ENCODE measurements around the gene CCDC24.

CCDC24 gene

DNA sequence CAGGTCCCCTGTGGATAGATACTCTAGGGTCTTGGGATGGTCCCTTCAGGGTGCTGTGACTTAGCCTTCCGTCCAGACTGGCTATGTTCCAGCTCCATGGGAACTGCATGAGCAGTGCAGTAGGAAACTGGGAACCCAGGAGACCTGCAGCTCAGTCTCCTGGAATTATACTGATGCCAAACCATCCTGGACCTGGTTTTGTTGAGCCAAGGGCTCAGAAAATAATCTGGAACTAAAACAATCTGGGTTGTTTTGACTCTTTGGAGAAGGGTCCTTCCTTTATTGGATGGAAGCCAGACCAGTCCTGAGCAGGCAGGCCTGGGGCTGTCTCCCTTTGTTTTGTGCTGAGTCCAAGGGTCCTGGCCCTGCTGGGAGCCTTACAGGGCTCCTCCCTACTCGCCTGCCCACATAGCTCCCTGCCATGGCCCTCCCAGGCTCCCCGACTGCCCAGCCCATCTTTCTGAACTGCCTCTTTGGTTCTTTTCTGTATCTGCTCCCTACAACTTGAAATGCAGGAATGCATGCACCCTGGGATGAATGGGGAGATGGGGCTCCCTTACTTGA lies 43.4 kb upstream of the CCDC24 start:
- in situ Hi-C loops (cut with HindIII; ENCODE audit: low sequenced_read_pairs), result no loop called here
- TF ChIP-seq, protein P1, sequence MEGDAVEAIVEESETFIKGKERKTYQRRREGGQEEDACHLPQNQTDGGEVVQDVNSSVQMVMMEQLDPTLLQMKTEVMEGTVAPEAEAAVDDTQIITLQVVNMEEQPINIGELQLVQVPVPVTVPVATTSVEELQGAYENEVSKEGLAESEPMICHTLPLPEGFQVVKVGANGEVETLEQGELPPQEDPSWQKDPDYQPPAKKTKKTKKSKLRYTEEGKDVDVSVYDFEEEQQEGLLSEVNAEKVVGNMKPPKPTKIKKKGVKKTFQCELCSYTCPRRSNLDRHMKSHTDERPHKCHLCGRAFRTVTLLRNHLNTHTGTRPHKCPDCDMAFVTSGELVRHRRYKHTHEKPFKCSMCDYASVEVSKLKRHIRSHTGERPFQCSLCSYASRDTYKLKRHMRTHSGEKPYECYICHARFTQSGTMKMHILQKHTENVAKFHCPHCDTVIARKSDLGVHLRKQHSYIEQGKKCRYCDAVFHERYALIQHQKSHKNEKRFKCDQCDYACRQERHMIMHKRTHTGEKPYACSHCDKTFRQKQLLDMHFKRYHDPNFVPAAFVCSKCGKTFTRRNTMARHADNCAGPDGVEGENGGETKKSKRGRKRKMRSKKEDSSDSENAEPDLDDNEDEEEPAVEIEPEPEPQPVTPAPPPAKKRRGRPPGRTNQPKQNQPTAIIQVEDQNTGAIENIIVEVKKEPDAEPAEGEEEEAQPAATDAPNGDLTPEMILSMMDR (IDR thresholded peaks at IDR 0.05; ENCODE audit: low read depth, low read length), result no peak
- DNase-seq (ENCODE audit: low read depth, low spot score), result no peak
- H3K4me3 ChIP-seq (ENCODE audit: low read depth, low read length), result peak overlapping the region; percentile 71

DNA sequence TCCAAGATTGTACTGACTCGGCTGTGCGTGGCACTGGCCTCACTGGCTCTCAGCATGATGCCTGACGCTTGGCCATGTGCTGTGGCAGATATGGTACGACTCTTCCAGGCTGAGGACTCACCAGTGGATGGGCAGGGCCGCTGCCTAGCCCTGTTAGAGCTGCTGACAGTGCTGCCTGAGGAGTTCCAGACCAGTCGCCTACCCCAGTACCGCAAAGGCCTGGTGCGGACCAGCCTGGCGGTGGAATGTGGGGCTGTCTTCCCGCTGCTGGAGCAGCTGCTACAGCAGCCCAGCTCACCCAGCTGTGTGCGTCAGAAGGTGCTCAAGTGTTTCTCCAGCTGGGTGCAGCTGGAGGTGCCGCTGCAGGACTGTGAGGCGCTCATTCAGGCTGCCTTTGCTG lies 41.7 kb upstream of the CCDC24 start:
- no peak for DNase-seq (ENCODE audit: low read depth, low spot score)
- H3K4me3 ChIP-seq (ENCODE audit: low read depth, low read length), result no peak overlapping the region
- TF ChIP-seq, protein P1 (IDR thresholded peaks at IDR 0.05; ENCODE audit: low read depth, low read length), result no peak
- in situ Hi-C loops (cut with HindIII; ENCODE audit: low sequenced_read_pairs), result loop anchor here (10.0 kb wide), 1 partner anchor 185 kb away; no protein-coding TSS in a partner anchor

DNA sequence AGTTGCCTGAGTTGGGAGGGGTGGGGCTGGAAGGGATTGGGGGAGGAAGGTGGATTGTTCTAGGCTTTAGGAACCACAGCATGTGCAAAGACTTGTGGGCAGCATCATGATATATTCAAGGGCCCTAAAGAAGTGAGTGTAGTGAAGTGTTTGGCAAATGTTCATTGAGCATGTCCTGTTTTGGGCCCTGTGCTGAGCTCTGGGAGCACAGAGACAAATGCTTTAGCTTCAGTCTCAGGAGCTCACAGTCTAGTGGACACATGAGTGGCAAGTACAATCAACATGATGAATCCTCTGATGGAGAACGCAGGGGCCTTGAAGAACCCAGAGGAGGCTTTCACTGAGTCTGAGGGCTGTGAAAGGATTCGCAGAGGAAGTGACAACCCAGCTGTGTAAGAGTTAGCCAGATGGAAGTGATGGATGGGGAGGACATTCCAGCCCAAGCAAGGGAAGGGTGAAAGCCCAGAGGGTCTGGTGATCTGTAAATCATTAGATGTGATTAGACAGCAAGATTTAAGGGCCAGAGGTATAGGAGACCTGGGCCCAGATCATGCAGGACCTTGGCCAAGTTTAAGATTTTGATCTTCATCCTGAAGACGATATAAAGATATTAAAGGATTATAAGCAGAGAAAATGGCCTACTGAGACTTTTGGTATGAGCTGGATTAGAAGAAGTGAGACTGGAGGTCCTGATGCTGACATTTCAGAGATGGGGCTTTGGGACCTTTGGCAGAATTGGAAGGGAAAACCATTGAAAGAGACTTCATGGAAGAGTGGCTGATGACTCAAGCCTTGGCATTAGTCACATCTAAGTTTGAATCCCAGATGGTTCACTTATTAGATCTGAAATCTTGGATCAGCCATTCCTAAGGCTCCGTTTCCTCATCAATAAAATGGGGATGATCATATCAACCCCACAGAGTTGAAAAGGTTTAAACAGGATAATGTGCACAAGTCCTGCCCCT lies 40.1 kb upstream of the CCDC24 start:
- no peak for DNase-seq (ENCODE audit: low read depth, low spot score)
- no peak overlapping the region for H3K4me3 ChIP-seq (ENCODE audit: low read depth, low read length)
- in situ Hi-C loops (cut with HindIII; ENCODE audit: low sequenced_read_pairs), result loop anchor here (10.0 kb wide), 1 partner anchor 187 kb away; no protein-coding TSS in a partner anchor
- TF ChIP-seq, protein P1 (IDR thresholded peaks at IDR 0.05; ENCODE audit: low read depth, low read length), result no peak

DNA sequence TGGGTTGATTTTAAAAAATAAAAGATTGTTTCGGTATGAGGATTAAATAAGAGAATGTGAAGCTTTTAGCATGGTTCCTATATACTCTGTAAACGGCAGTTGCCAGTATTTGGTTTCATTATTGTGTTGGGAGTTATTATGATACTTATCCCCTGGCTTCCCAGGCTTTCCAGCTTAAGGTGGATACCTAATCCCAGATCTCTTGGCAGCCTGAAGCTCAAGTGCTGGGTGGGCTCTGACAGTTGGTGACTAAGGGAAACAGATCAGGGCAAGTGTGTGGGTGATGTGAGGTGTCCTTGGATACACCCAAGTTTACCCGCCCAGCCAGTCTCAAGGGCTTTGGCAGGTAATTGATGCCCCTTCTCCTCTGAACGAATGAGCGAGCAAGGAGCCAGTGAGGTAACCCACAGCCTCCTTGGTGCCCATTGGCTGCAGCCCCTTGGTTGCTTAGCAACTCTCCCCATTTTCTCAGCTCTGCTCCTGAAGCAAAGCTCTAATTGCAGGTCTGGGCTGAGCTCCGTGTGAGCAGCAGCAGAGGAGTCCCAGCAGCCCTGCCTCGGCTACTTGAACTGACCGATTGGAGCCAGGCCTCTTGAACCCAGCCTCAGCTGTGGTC lies 38.6 kb upstream of the CCDC24 start:
- in situ Hi-C loops (cut with HindIII; ENCODE audit: low sequenced_read_pairs), result loop anchor here (10.0 kb wide), 1 partner anchor 188 kb away; no protein-coding TSS in a partner anchor
- no peak for DNase-seq (ENCODE audit: low read depth, low spot score)
- TF ChIP-seq, protein P1 (IDR thresholded peaks at IDR 0.05; ENCODE audit: low read depth, low read length), result no peak
- no peak overlapping the region for H3K4me3 ChIP-seq (ENCODE audit: low read depth, low read length)

DNA sequence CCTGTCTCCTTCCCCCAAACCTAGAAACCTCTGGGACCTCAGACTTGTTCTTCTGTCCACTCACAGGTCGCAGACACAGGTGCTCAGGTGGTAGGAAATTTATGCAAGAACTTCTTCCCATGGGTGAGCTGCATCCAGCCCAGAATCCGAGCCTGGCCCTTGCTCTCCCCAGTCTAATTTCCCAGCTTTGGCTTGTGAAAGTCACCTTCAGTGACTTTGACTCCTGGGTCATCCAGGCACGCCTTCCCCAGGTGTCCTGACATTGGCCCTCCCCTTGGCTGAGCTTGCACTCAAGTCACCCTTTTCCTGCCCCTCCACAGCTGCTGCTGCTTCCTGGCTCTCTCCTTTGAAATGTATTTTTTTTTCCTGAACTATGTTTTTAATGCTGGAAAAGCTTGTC lies 38.0 kb upstream of the CCDC24 start:
- TF ChIP-seq, protein P1 (IDR thresholded peaks at IDR 0.05; ENCODE audit: low read depth, low read length), result no peak
- no peak overlapping the region for H3K4me3 ChIP-seq (ENCODE audit: low read depth, low read length)
- in situ Hi-C loops (cut with HindIII; ENCODE audit: low sequenced_read_pairs), result loop anchor here (10.0 kb wide), 1 partner anchor 189 kb away; no protein-coding TSS in a partner anchor
- no peak for DNase-seq (ENCODE audit: low read depth, low spot score)

DNA sequence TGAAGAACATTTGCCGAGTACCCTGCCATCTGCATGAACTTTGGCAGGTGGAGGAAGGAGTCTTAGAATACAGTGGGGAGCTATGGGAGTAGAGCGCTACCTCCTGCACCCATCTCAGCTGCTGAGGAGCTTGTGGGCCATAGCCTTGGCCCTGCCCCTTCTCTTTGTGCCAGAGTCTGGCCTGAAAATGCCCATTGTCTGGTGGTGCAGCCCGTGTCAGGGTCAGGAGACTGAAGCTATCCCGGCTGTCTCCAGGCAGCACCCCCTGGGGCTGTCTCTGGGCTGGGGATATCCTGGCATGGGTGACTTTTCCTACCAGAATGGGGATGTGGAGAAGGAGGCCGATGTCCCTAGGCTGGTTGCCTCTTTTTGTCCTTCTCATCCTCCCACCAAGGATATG lies 37.4 kb upstream of the CCDC24 start:
- in situ Hi-C loops (cut with HindIII; ENCODE audit: low sequenced_read_pairs), result loop anchor here (10.0 kb wide), 1 partner anchor 189 kb away; no protein-coding TSS in a partner anchor
- TF ChIP-seq, protein P1 (IDR thresholded peaks at IDR 0.05; ENCODE audit: low read depth, low read length), result no peak
- DNase-seq (ENCODE audit: low read depth, low spot score), result no peak
- H3K4me3 ChIP-seq (ENCODE audit: low read depth, low read length), result no peak overlapping the region
